ENCODE results near the gene BLVRA.

DNA sequence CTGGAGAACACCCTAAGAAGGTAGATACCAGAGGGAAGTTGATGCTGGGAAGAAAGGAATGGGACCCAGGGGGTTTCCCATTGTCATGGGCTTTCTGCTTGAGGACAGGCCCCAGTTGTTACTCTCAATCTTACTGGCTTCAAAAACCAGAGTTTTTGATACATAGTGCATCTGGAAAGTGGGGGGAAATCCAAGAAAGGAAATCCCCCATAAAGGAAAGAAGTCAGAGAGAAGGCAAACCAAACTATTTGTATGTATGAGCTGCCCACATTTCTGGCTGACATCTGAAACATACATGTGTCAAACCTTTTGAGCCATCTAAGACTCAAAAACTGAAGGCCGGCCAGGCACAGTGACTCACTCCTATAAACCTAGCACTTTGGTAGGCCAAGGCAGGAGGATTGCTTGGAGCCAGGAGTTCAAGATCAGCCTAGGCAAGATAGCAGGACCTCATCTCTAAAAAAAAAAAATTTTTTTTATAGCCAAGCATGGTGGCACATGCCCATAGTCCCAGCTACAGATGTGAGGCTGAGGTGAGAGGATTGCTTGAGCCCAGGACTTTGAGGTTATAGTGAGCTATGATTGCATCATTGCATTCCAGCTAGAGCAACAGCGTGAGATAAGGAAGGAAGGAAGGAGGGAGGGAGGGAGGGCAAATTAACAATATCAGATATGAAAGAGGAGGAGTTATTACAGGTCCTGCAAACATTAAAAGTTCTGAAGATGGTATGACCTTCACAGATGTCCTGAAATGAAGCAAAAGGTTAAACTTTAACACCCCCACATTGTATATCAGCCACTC is 22.5 kb upstream of the BLVRA start:
- TF ChIP-seq, protein P1, sequence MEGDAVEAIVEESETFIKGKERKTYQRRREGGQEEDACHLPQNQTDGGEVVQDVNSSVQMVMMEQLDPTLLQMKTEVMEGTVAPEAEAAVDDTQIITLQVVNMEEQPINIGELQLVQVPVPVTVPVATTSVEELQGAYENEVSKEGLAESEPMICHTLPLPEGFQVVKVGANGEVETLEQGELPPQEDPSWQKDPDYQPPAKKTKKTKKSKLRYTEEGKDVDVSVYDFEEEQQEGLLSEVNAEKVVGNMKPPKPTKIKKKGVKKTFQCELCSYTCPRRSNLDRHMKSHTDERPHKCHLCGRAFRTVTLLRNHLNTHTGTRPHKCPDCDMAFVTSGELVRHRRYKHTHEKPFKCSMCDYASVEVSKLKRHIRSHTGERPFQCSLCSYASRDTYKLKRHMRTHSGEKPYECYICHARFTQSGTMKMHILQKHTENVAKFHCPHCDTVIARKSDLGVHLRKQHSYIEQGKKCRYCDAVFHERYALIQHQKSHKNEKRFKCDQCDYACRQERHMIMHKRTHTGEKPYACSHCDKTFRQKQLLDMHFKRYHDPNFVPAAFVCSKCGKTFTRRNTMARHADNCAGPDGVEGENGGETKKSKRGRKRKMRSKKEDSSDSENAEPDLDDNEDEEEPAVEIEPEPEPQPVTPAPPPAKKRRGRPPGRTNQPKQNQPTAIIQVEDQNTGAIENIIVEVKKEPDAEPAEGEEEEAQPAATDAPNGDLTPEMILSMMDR (IDR thresholded peaks at IDR 0.05), result no peak
- no peak for TF ChIP-seq POLR2A (IDR thresholded peaks at IDR 0.05)
